ENCODE measurements around the gene GFAP. TPM values are rescaled to one million over a fixed set of nuclear protein-coding genes. Genes with fewer than 3 reads are reported as not detected.

GFAP gene
- total and polyA plus RNA-seq, 11 donors = 0.94 to 12.4 (median 5.8) TPM

- H3K27ac ChIP-seq = peak overlapping the region in 3 of 12 donors; percentile 6 to 78 (median 12)
- WGBS, 4 donors = 52 to 67% (median 60%) methylated on average over 3 of the region's 3 CpGs
- H3K36me3 ChIP-seq = peaks cover 3 to 100% (median 94%) of the 10 kb centered on the region in 9 donors
- no peak for ATAC-seq
- H3K9me3 ChIP-seq = no peaks in the 10 kb centered on the region
- no peak overlapping the region for H3K4me3 ChIP-seq
- H3K27me3 ChIP-seq = no peaks in the 10 kb centered on the region
- H3K4me1 ChIP-seq = peaks cover 0 to 28% (median 0%) of the 10 kb centered on the region in 12 donors
- intact Hi-C loops (cut with DNase I) = loop anchor here in 2 of 10 donors (5.0 kb wide), 2 partner anchors 36 to 41 kb away; partner anchors contain the start of gene GJC1 (in 1 of the 2)
- TF ChIP-seq POLR2A (IDR thresholded peaks at IDR 0.05) = no peak
- TF ChIP-seq CTCF (IDR thresholded peaks at IDR 0.05) = no peak
- no peak for DNase-seq
Observed at GRCh38 chr17:44867841-44868240, 47.5 kb downstream of the GFAP start.

- DNase-seq (no peak), ATAC-seq (no peak)
- intact Hi-C loops (cut with DNase I) = loop anchor here (1.0 to 5.0 kb wide), 7 partner anchors 34 to 91 kb away; partner anchors contain the start of gene GJC1 (in 2 of the 10)
- 89 to 92% (median 90%) methylated on average over 6 of the region's 6 CpGs for WGBS, 4 donors
- no peaks in the 10 kb centered on the region for H3K27me3 ChIP-seq
- no peak overlapping the region for H3K4me3 ChIP-seq
- H3K4me1 ChIP-seq = peaks cover 0 to 15% (median 0%) of the 10 kb centered on the region in 12 donors
- H3K36me3 ChIP-seq = peaks cover 3 to 100% (median 94%) of the 10 kb centered on the region in 9 donors
- TF ChIP-seq CTCF (IDR thresholded peaks at IDR 0.05) (no peak), POLR2A (IDR thresholded peaks at IDR 0.05) (no peak)
- H3K27ac ChIP-seq = peak overlapping the region in 1 of 12 donors; percentile 78
- no peaks in the 10 kb centered on the region for H3K9me3 ChIP-seq
Observed at GRCh38 chr17:44865931-44866330, 49.4 kb downstream of the GFAP start.

- Histone ChIP-seq H3K9me3 (no peaks in the 10 kb centered on the region), H3K36me3 (peaks cover 3 to 100% (median 94%) of the 10 kb centered on the region in 9 donors), H3K27me3 (no peaks in the 10 kb centered on the region), H3K4me1 (peaks cover 0 to 15% (median 0%) of the 10 kb centered on the region in 12 donors), H3K4me3 (no peak overlapping the region), H3K27ac (peak overlapping the region in 2 of 12 donors; percentile 41 to 78)
- TF ChIP-seq CTCF (IDR thresholded peaks at IDR 0.05) (peak; percentile 72 to 95 (median 86)), POLR2A (IDR thresholded peaks at IDR 0.05) (no peak)
- ATAC-seq (peak; percentile 55 to 80 (median 75)), DNase-seq (peak in 4 of 5 donors; percentile 63 to 72 (median 64))
- intact Hi-C loops (cut with DNase I) = loop anchor here (1.0 to 5.0 kb wide), 7 partner anchors 33 to 90 kb away; partner anchors contain the start of gene GJC1 (in 2 of the 10)
- WGBS, 4 donors = 53 to 71% (median 65%) methylated on average over 1 of the region's 1 CpG
Observed at GRCh38 chr17:44865231-44865660, 50.1 kb downstream of the GFAP start.

GRCh38 chr17:44864831-44865230 is 50.5 kb downstream of the GFAP start:
- intact Hi-C loops (cut with DNase I) = loop anchor here (1.0 to 5.0 kb wide), 7 partner anchors 33 to 90 kb away; partner anchors contain the start of gene GJC1 (in 2 of the 10)
- Histone ChIP-seq H3K9me3 (no peaks in the 10 kb centered on the region), H3K36me3 (peaks cover 3 to 100% (median 94%) of the 10 kb centered on the region in 9 donors), H3K4me1 (peaks cover 0 to 15% (median 0%) of the 10 kb centered on the region in 12 donors), H3K27ac (peak overlapping the region in 1 of 12 donors; percentile 78), H3K4me3 (no peak overlapping the region), H3K27me3 (no peaks in the 10 kb centered on the region)
- no peak for TF ChIP-seq CTCF (IDR thresholded peaks at IDR 0.05)
- TF ChIP-seq POLR2A (IDR thresholded peaks at IDR 0.05) = no peak
- no peak for DNase-seq
- peak in 3 of 4 donors; percentile 8 to 38 (median 21) for ATAC-seq
- WGBS, 4 donors = 61 to 68% (median 65%) methylated on average over 10 of the region's 10 CpGs

Measured in heart left ventricle (tissue), 16 donors.